SK-MEL-5 (cell line): ENCODE measurements around the gene ITGAL. TPM values are rescaled to one million over a fixed set of nuclear protein-coding genes. Genes with fewer than 3 reads are reported as not detected.
"Not testable (repeated sequence)": the region's sequence is repeated elsewhere in the genome, so short reads cannot be mapped to it uniquely, and the experiment has no call there.

Source experiments
- DNase-seq: peaks from one replicate; pipeline ENCODE4 v3.0.0-alpha.2; 2016; ENCODE audit warnings: low read depth, low spot score
- in situ Hi-C: cut with HindIII; loops from 2 replicates; pipeline ENCODE4 v1.10.0; 2016; ENCODE audit warnings: low sequenced_read_pairs, high pct_unique_total_duplicates, low pct_unique_long_range_greater_than_20kb
- total RNA-seq: library from RNA; depleted of rRNA; stranded (reverse); fragments of >200 nt; shearing (Covaris generic); gene quantifications from 2 replicates; pipeline ENCODE4 v1.2.3, GENCODE V29; 2014

ITGAL gene
- total RNA-seq, 1 experiment from 2014 or later = not detected

GRCh38 chr16:30519120-30520049 is 46.8 kb downstream of the ITGAL start:
- DNase-seq = no peak
- in situ Hi-C loops = no loop called here

- in situ Hi-C loops = no loop called here
- no peak for DNase-seq
Measured at GRCh38 chr16:30521476-30521872, 48.9 kb downstream of the ITGAL start.

GRCh38 chr16:30521873-30522641 is 49.5 kb downstream of the ITGAL start:
- no peak for DNase-seq

GRCh38 chr16:30522702-30523463 is 50.3 kb downstream of the ITGAL start:
- DNase-seq, in situ Hi-C loops: not testable (repeated sequence)

More at GRCh38 chr16:30521873-30522641, 49.5 kb downstream of the ITGAL start:
- in situ Hi-C loops = no loop called here

- DNase-seq = no peak
- in situ Hi-C loops = no loop called here
Measured at GRCh38 chr16:30523768-30524574, 51.4 kb downstream of the ITGAL start.

- DNase-seq = no peak
- in situ Hi-C loops = no loop called here
Measured at GRCh38 chr16:30524575-30525568, 52.3 kb downstream of the ITGAL start.

- in situ Hi-C loops = no loop called here
- no peak for DNase-seq
Measured at GRCh38 chr16:30525844-30526136, 53.2 kb downstream of the ITGAL start.

- in situ Hi-C loops = no loop called here
- DNase-seq = no peak
Measured at GRCh38 chr16:30526137-30526822, 53.7 kb downstream of the ITGAL start, which contains the start of gene ZNF768. Gene ZNF768 (minus strand): TSS chr16:30526566. CDS start chr16:30526413, 153 bp downstream.

- in situ Hi-C loops = no loop called here
- peak; percentile 97 for DNase-seq
Measured at GRCh38 chr16:30526823-30527634, 54.5 kb downstream of the ITGAL start.

- DNase-seq = no peak
- in situ Hi-C loops = no loop called here
Measured at GRCh38 chr16:30527635-30528178, 55.2 kb downstream of the ITGAL start.

GRCh38 chr16:30528799-30529457 is 56.4 kb downstream of the ITGAL start:
- in situ Hi-C loops = no loop called here
- no peak for DNase-seq

GRCh38 chr16:30530163-30531037 is 57.9 kb downstream of the ITGAL start:
- no peak for DNase-seq
- in situ Hi-C loops = no loop called here
